Ovary (tissue), 3 donors: ENCODE measurements around the gene ROGDI.

Source experiments
- EP300 ChIP-seq: sonication (generic); formaldehyde crosslinking; IDR thresholded peaks from one replicate; pipeline ENCODE4 v1.6.1; 2017; ENCODE audit warnings: antibody characterized with exemption
- TF ChIP-seq, protein P1 (sequence below), 3 donors: fragments of 450-650 bp in 2 of 3; fragments of 200-600 bp in 1 of 3; IDR thresholded peaks; one replicate each; pipeline versions ENCODE4 v1.5.1 to v1.8.0; 2016 to 2022; ENCODE audit warnings: antibody characterized with exemption in 3 of 3, mild to moderate bottlenecking in 1 of 3
- donor health status: DM: no; HTN: no; CAD: no.

DNA sequence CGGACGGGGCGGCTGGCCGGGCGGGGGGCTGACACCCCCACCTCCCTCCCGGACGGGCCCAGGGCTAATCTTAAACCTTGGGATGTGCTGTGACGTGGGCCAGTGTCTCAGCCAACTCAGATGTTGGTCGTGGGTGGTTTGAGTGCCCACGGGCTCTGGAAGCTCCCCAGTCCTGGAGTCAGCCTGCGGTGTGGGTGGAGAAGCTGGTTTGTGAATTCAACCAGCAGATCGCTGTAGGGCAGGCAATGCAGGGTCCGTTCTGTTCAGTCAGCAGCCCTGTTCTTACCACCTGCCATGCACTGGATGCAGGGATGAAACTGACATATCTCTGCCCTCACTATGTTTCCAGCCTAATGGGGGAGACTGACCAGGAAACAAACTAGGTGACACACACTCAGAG is 27.4 kb downstream of the ROGDI start:
- TF ChIP-seq, protein P1, sequence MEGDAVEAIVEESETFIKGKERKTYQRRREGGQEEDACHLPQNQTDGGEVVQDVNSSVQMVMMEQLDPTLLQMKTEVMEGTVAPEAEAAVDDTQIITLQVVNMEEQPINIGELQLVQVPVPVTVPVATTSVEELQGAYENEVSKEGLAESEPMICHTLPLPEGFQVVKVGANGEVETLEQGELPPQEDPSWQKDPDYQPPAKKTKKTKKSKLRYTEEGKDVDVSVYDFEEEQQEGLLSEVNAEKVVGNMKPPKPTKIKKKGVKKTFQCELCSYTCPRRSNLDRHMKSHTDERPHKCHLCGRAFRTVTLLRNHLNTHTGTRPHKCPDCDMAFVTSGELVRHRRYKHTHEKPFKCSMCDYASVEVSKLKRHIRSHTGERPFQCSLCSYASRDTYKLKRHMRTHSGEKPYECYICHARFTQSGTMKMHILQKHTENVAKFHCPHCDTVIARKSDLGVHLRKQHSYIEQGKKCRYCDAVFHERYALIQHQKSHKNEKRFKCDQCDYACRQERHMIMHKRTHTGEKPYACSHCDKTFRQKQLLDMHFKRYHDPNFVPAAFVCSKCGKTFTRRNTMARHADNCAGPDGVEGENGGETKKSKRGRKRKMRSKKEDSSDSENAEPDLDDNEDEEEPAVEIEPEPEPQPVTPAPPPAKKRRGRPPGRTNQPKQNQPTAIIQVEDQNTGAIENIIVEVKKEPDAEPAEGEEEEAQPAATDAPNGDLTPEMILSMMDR (IDR thresholded peaks at IDR 0.05) = no peak
- TF ChIP-seq EP300 = no peak
